H1 (cell line): ENCODE results near the gene AKR1B1. TPM values are rescaled to one million over a fixed set of nuclear protein-coding genes. Genes with fewer than 3 reads are reported as not detected.

Experiments
- polyA plus RNA-seq, 7 experiments: library from polyadenylated mRNA; depleted of rRNA in 3 of 7; stranded (reverse) in 5 of 7; unstranded in 2 of 7; fragments of >200 nt in 5 of 7; fragments of 200-250 nt in 2 of 7; gene quantifications; 1 replicate in 5 of 7; 2 replicates in 1 of 7; 4 replicates in 1 of 7; pipeline versions ENCODE4 v1.2.1 to v1.2.3, GENCODE V29; 2011 to 2013; ENCODE audit warnings: missing spikeins in 2 of 7, mixed read lengths in 2 of 7
- total RNA-seq: library from RNA; stranded (reverse); fragmentation: NEBNext Ultra II Directional; extraction: Animal tissue kit (Norgen Biotek cat#: 25700); gene quantifications from 2 replicates; pipeline ENCODE4 v1.2.1, GENCODE V29; 2021

The AKR1B1 gene
- total and polyA plus RNA-seq, 2 of the 8 experiments (the other 6 are each of a cell fraction or from before 2014, with no cell fraction given), result 195 to 273 TPM

Other genes starting within 250 kb of the AKR1B1 start
- gene SLC35B4, start 142.2 kb downstream of the AKR1B1 start, total RNA-seq, result 34.6 and 41.5 TPM in 2 replicates
- gene SLC35B4, start 142.2 kb downstream of the AKR1B1 start, polyA plus RNA-seq (2011; rRNA removed), result 25.8 and 28.9 TPM in 2 replicates
- gene AKR1B10, start 68.5 kb upstream of the AKR1B1 start, total RNA-seq, result not detected in 2 replicates
- gene AKR1B10, start 68.5 kb upstream of the AKR1B1 start, polyA plus RNA-seq (2011; rRNA removed), result 0.03 TPM in 1 of 2 replicates, not detected in the other
- gene AKR1B15, start 90.0 kb upstream of the AKR1B1 start, total RNA-seq, result 0.25 and 0.47 TPM in 2 replicates
- gene AKR1B15, start 90.0 kb upstream of the AKR1B1 start, polyA plus RNA-seq (2011; rRNA removed), result 0.15 TPM in 1 of 2 replicates, not detected in the other
- gene BPGM, start 187.8 kb upstream of the AKR1B1 start, total RNA-seq, result 15.3 and 17.4 TPM in 2 replicates
- 5.6 and 9.7 TPM in 2 replicates for gene BPGM, start 187.8 kb upstream of the AKR1B1 start, polyA plus RNA-seq (2011; rRNA removed)